Measurements from ENCODE around the gene NRP2. TPM values are rescaled to one million over a fixed set of nuclear protein-coding genes. Genes with fewer than 3 reads are reported as not detected.

NRP2 gene
- total RNA-seq, 4 donors from 2014 or later = 4.0 to 11.5 (median 5.9) TPM

GRCh38 chr2:205802941-205803340 is 120.6 kb downstream of the NRP2 start:
- TF ChIP-seq POLR2A (IDR thresholded peaks at IDR 0.05) (no peak), CTCF (IDR thresholded peaks at IDR 0.05) (no peak)
- 79 to 86% methylated on average over 6 of the region's 6 CpGs for WGBS, 2 donors
- intact Hi-C loops (cut with DNase I; ENCODE audit: low total_unique reads) = no loop called here
- DNase-seq (ENCODE audit: low spot score in 2 of 2) = no peak
- no peak overlapping the region for H3K4me3 ChIP-seq (ENCODE audit: low read depth, poor library complexity, severe bottlenecking)

- 42 to 88% methylated on average over 1 of the region's 1 CpG for WGBS, 2 donors
- intact Hi-C loops (cut with DNase I; ENCODE audit: low total_unique reads) = no loop called here
- no peak for DNase-seq (ENCODE audit: low spot score in 2 of 2)
- TF ChIP-seq CTCF (IDR thresholded peaks at IDR 0.05) (no peak), POLR2A (IDR thresholded peaks at IDR 0.05) (no peak)
- no peak overlapping the region for H3K4me3 ChIP-seq (ENCODE audit: low read depth, poor library complexity, severe bottlenecking)
These were observed 121.2 kb downstream of the NRP2 start for GRCh38 chr2:205803500-205803899.

- WGBS, 2 donors = 71 to 81% methylated on average over 8 of the region's 8 CpGs
- TF ChIP-seq CTCF (IDR thresholded peaks at IDR 0.05) (no peak), POLR2A (IDR thresholded peaks at IDR 0.05) (no peak)
These were observed 122.8 kb downstream of the NRP2 start for GRCh38 chr2:205805136-205805535.

GRCh38 chr2:205806143-205806905 is 124.0 kb downstream of the NRP2 start:
- no peak for DNase-seq (ENCODE audit: low spot score in 2 of 2)
- 86 to 88% methylated on average over 18 of the region's 18 CpGs for WGBS, 2 donors
- TF ChIP-seq CTCF (IDR thresholded peaks at IDR 0.05) = no peak
- no peak for TF ChIP-seq POLR2A (IDR thresholded peaks at IDR 0.05)
- H3K4me3 ChIP-seq (ENCODE audit: low read depth, poor library complexity, severe bottlenecking) = no peak overlapping the region
- intact Hi-C loops (cut with DNase I; ENCODE audit: low total_unique reads) = no loop called here

More at GRCh38 chr2:205805136-205805535, 122.8 kb downstream of the NRP2 start:
- no peak overlapping the region for H3K4me3 ChIP-seq (ENCODE audit: low read depth, poor library complexity, severe bottlenecking)
- intact Hi-C loops (cut with DNase I; ENCODE audit: low total_unique reads) = no loop called here
- no peak for DNase-seq (ENCODE audit: low spot score in 2 of 2)

GRCh38 chr2:205807229-205807628 is 124.9 kb downstream of the NRP2 start:
- TF ChIP-seq POLR2A (IDR thresholded peaks at IDR 0.05) = no peak
- TF ChIP-seq CTCF (IDR thresholded peaks at IDR 0.05) = no peak
- intact Hi-C loops (cut with DNase I; ENCODE audit: low total_unique reads) = no loop called here
- WGBS, 2 donors = 89 to 91% methylated on average over 3 of the region's 3 CpGs
- DNase-seq (ENCODE audit: low spot score in 2 of 2) = no peak
- no peak overlapping the region for H3K4me3 ChIP-seq (ENCODE audit: low read depth, poor library complexity, severe bottlenecking)

- DNase-seq (ENCODE audit: low spot score in 2 of 2) = no peak
- no peak overlapping the region for H3K4me3 ChIP-seq (ENCODE audit: low read depth, poor library complexity, severe bottlenecking)
- 86% methylated on average over 6 of the region's 6 CpGs for WGBS, 2 donors
- intact Hi-C loops (cut with DNase I; ENCODE audit: low total_unique reads) = no loop called here
- no peak for TF ChIP-seq CTCF (IDR thresholded peaks at IDR 0.05)
- TF ChIP-seq POLR2A (IDR thresholded peaks at IDR 0.05) = no peak
These were observed 125.5 kb downstream of the NRP2 start for GRCh38 chr2:205807758-205808157.
